Prostate gland (tissue), 2 donors: Measurements from ENCODE around the gene FAM170B.

Experiments
- CTCF ChIP-seq, 4 experiments: fragments of 200-600 bp in 2 of 4; fragments of 450-650 bp in 2 of 4; sonication (generic) in 2 of 4; IDR thresholded peaks; 1 replicate in 3 of 4; 2 replicates in 1 of 4; pipeline ENCODE4 v1.5.1; 2016 to 2019; ENCODE audit warnings: antibody characterized with exemption in 4 of 4, mild to moderate bottlenecking in 2 of 4, moderate library complexity in 2 of 4
- POLR2A ChIP-seq: fragments of 450-650 bp; IDR thresholded peaks from one replicate; pipeline ENCODE4 v1.6.1; 2016; ENCODE audit warnings: antibody characterized with exemption, mild to moderate bottlenecking

- TF ChIP-seq CTCF (IDR thresholded peaks at IDR 0.05) (no peak), POLR2A (no peak)
Observed at GRCh38 chr10:49149881-49150280, 16.1 kb upstream of the FAM170B start.
